ENCODE data around the gene ANKRD36. TPM values are rescaled to one million over a fixed set of nuclear protein-coding genes. Genes with fewer than 3 reads are reported as not detected.
"Not testable (repeated sequence)": the region's sequence is repeated elsewhere in the genome, so short reads cannot be mapped to it uniquely, and the experiment has no call there.

Gene ANKRD36
- total and polyA plus RNA-seq, 9 of the 15 experiments (the other 6 are each of a cell fraction or from before 2014, with no cell fraction given) = 8.0 to 29.1 (median 15.4) TPM

DNA sequence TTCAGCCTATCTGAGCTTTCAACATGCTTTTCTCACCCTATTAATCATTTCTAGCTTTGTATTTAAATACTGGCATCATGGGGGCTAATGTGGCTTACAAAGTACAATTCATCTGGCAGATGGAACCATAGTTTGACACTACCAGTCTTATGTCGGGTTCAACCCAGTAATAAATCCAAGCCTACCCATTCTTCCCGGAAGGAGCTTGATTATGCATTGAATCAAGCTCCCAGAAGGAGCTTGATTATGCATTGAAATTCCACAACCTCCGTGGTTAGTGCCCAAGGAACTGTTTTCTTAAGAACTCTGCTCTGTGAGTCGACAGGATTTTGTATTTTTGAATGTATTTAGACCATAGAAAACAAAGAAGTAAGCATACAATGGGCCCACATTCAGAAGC, 148.2 kb downstream of the ANKRD36 start:
- BruUV-seq (replicated peaks); H3K27me3 ChIP-seq (ENCODE audit: control insufficient read depth in 2 of 2, insufficient read depth in 2 of 2, low read length in 2 of 2); H3K4me2 ChIP-seq (ENCODE audit: insufficient read depth, low read length); ATAC-seq; in situ Hi-C loops (cut with MboI); H3K9ac ChIP-seq (ENCODE audit: insufficient read depth in 1 of 2, low read depth in 2 of 2, low read length in 2 of 2); H3K4me3 ChIP-seq; H4K20me1 ChIP-seq (replicated peaks; ENCODE audit: control insufficient read depth, insufficient read depth, low read length); H3K9me3 ChIP-seq (replicated peaks; ENCODE audit: control insufficient read depth, insufficient read depth, low read depth, low read length); CTCF ChIA-PET (ENCODE audit: low intra/inter-chr PET ratio); intact Hi-C loops (cut with micrococcal nuclease); H2AFZ ChIP-seq (ENCODE audit: low read depth, low read length); H3K79me2 ChIP-seq (ENCODE audit: control insufficient read depth, insufficient read depth, low read length); H3K9me1 ChIP-seq (ENCODE audit: control insufficient read depth, insufficient read depth, low read length); DNase-seq (ENCODE audit: extremely low read depth in 1 of 4, low spot score in 3 of 4); H3K27ac ChIP-seq (ENCODE audit: extremely low read depth, low read depth, low read length); H3K4me1 ChIP-seq (replicated peaks in 1 of 2; ENCODE audit: control insufficient read depth in 2 of 2, insufficient read depth in 2 of 2, low read length in 2 of 2); FAIRE-seq; POLR2A ChIA-PET; H3K36me3 ChIP-seq (ENCODE audit: control insufficient read depth, insufficient read depth, low read length): not testable (repeated sequence)
- WGBS (ENCODE audit: insufficient coverage, low coverage, missing lambda C conversion rate) = 67% methylated on average over 1 of the region's 4 CpGs

DNA sequence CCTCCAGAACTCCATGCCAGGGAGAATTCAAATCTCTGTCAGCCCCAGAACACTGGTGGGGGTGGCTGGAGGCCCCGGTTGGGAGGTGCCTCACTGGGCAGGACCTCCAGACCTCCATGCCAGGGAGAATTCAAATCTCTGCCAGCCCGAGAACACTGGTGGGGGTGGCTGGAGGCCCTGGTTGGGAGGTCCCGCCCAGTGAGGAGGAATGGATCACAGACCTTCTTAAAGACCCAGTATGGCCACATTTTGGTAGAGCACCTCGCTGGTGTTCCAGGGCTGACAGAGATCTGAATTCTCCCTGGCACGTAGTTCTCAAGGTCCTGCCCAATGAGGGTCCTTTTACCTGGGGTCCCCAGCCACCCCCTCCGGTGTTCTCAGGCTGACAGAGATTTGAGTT, 153.5 kb downstream of the ANKRD36 start:
- intact Hi-C loops (cut with micrococcal nuclease); DNase-seq (ENCODE audit: extremely low read depth in 1 of 4, low spot score in 3 of 4); H3K27me3 ChIP-seq (ENCODE audit: control insufficient read depth in 2 of 2, insufficient read depth in 2 of 2, low read length in 2 of 2); H3K27ac ChIP-seq (ENCODE audit: extremely low read depth, low read depth, low read length); BruUV-seq (replicated peaks); H3K36me3 ChIP-seq (ENCODE audit: control insufficient read depth, insufficient read depth, low read length); H3K4me2 ChIP-seq (ENCODE audit: insufficient read depth, low read length); H3K4me1 ChIP-seq (replicated peaks in 1 of 2; ENCODE audit: control insufficient read depth in 2 of 2, insufficient read depth in 2 of 2, low read length in 2 of 2); ATAC-seq; H2AFZ ChIP-seq (ENCODE audit: low read depth, low read length); H3K4me3 ChIP-seq; H3K9ac ChIP-seq (ENCODE audit: insufficient read depth in 1 of 2, low read depth in 2 of 2, low read length in 2 of 2); CTCF ChIA-PET (ENCODE audit: low intra/inter-chr PET ratio); H4K20me1 ChIP-seq (replicated peaks; ENCODE audit: control insufficient read depth, insufficient read depth, low read length); H3K9me3 ChIP-seq (replicated peaks; ENCODE audit: control insufficient read depth, insufficient read depth, low read depth, low read length); H3K9me1 ChIP-seq (ENCODE audit: control insufficient read depth, insufficient read depth, low read length); POLR2A ChIA-PET; H3K79me2 ChIP-seq (ENCODE audit: control insufficient read depth, insufficient read depth, low read length); FAIRE-seq: not testable (repeated sequence)
- in situ Hi-C loops (cut with MboI) = loop anchor here (5.0 kb wide), 1 partner anchor 171 kb away; no protein-coding TSS in a partner anchor
- WGBS (ENCODE audit: insufficient coverage, low coverage, missing lambda C conversion rate) = 100% methylated on average over 1 of the region's 6 CpGs

Measured in K562 (cell line).